Non-pigmented ciliary epithelial cell (primary cell): ENCODE results near the gene METTL2A.
"Not testable (repeated sequence)": the region's sequence is repeated elsewhere in the genome, so short reads cannot be mapped to it uniquely, and the experiment has no call there.

Experiments used
- DNase-seq: peaks from one replicate; pipeline ENCODE4 v3.0.0-alpha.2; 2010; ENCODE audit warnings: low read depth

METTL2A gene

GRCh38 chr17:62423647-62424461, at the start of gene METTL2A:
METTL2A (plus strand) TSS chr17:62423897; CDS start chr17:62423903, 6 bp downstream.
- DNase-seq = peak; percentile 27

- no peak for DNase-seq
Observed at GRCh38 chr17:62380253-62380652, 43.4 kb upstream of the METTL2A start, which contains the start of gene EFCAB3. EFCAB3 (plus strand) TSS chr17:62380553; CDS start chr17:62382980, 2,427 bp downstream.

- no peak for DNase-seq
Observed at GRCh38 chr17:62381561-62381960, 42.1 kb upstream of the METTL2A start.

- DNase-seq = no peak
Observed at GRCh38 chr17:62388856-62389255, 34.8 kb upstream of the METTL2A start.

GRCh38 chr17:62392908-62393307, 30.8 kb upstream of the METTL2A start:
- DNase-seq = no peak

- no peak for DNase-seq
Observed at GRCh38 chr17:62398891-62399290, 24.8 kb upstream of the METTL2A start.

- DNase-seq = peak; percentile 3
Observed at GRCh38 chr17:62405451-62405850, 18.2 kb upstream of the METTL2A start.

- DNase-seq = not testable (repeated sequence)
Observed at GRCh38 chr17:62413090-62413489, 10.6 kb upstream of the METTL2A start.

GRCh38 chr17:62426214-62426613, 2.5 kb downstream of the METTL2A start:
- DNase-seq = not testable (repeated sequence)

GRCh38 chr17:62435251-62435650, 11.6 kb downstream of the METTL2A start:
- not testable (repeated sequence) for DNase-seq

- not testable (repeated sequence) for DNase-seq
Observed at GRCh38 chr17:62441181-62441580, 17.5 kb downstream of the METTL2A start.

- no peak for DNase-seq
Observed at GRCh38 chr17:62444063-62444462, 20.4 kb downstream of the METTL2A start.

- not testable (repeated sequence) for DNase-seq
Observed at GRCh38 chr17:62445791-62446190, 22.1 kb downstream of the METTL2A start.

- not testable (repeated sequence) for DNase-seq
Observed at GRCh38 chr17:62452195-62452594, 28.5 kb downstream of the METTL2A start.

- DNase-seq = not testable (repeated sequence)
Observed at GRCh38 chr17:62453041-62453440, 29.3 kb downstream of the METTL2A start.

- DNase-seq = not testable (repeated sequence)
Observed at GRCh38 chr17:62453656-62454055, 30.0 kb downstream of the METTL2A start.

GRCh38 chr17:62454111-62454510, 30.4 kb downstream of the METTL2A start:
- not testable (repeated sequence) for DNase-seq

- no peak for DNase-seq
Observed at GRCh38 chr17:62456016-62456415, 32.3 kb downstream of the METTL2A start.

- DNase-seq = not testable (repeated sequence)
Observed at GRCh38 chr17:62458483-62458882, 34.8 kb downstream of the METTL2A start.

- not testable (repeated sequence) for DNase-seq
Observed at GRCh38 chr17:62464422-62464821, 40.7 kb downstream of the METTL2A start.

GRCh38 chr17:62465271-62465670, 41.6 kb downstream of the METTL2A start:
- not testable (repeated sequence) for DNase-seq

- not testable (repeated sequence) for DNase-seq
Observed at GRCh38 chr17:62470666-62471379, 47.1 kb downstream of the METTL2A start.

- DNase-seq = not testable (repeated sequence)
Observed at GRCh38 chr17:62471380-62471880, 47.7 kb downstream of the METTL2A start.
